ENCODE measurements around the gene TINAGL1. TPM values are rescaled to one million over a fixed set of nuclear protein-coding genes. Genes with fewer than 3 reads are reported as not detected.

Gene TINAGL1
- total and polyA plus RNA-seq, 7 experiments from 2014 or later = not detected

DNA sequence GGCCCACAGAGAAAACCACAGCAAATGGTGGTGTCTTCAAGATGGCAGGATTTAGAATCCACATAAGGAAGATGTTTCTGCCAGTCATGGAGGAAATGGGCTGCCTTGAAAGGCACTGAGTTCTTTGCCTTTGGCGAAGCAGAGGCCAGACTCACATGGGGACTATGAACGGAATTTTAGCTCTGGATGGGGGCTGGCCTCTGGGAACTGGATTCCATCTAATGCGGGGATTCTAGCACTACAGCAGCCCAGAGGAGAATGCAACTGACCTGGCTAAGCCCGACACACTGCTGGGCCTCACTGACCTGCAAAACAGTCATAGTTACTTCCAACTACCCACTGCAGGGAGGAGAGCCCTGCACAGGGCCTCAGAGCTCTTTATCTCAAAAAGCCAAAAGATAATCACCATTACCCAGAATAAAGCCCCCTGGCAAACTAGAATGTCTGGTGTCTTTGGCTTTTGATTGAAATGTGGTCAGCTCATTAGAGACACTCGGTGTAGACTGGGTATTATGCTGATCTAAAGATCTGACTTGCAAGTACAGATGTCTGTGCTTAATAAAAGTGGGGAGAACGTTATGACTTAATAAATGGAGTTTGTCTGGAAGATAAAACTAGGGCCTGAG is 52.7 kb downstream of the TINAGL1 start:
- no peak overlapping the region for H3K4me3 ChIP-seq (ENCODE audit: low read length)
- Mint-ChIP-seq H3K36me3 (peaks cover 4 to 50% (median 10%) of the 10 kb centered on the region in 5 donors), H3K27ac (no peak overlapping the region), H3K27me3 (no peaks in the 10 kb centered on the region), H3K4me3 (no peak overlapping the region), H3K9me3 (no peaks in the 10 kb centered on the region), H3K4me1 (peaks cover 0 to 6% (median 0%) of the 10 kb centered on the region in 7 donors)
- H3K36me3 ChIP-seq (ENCODE audit: control insufficient read depth in 2 of 3, insufficient read depth in 3 of 3, low read length in 3 of 3) = peaks cover 0 to 69% (median 24%) of the 10 kb centered on the region in 3 experiments
- no peak overlapping the region for H3K27ac ChIP-seq (ENCODE audit: low read depth, low read length)
- ChIA-PET CTCF (no interaction called here), POLR2A (no interaction called here)
- no peaks in the 10 kb centered on the region for H3K4me1 ChIP-seq (ENCODE audit: control insufficient read depth in 2 of 2, insufficient read depth in 2 of 2, low read length in 2 of 2)
- intact Hi-C loops (cut with micrococcal nuclease) = no loop called here
- DNase-seq (no peak), ATAC-seq (no peak)
- no peaks in the 10 kb centered on the region for H3K27me3 ChIP-seq (ENCODE audit: control insufficient read depth in 2 of 2, insufficient read depth in 2 of 2, low read length in 2 of 2)
- H3K9me3 ChIP-seq (ENCODE audit: control insufficient read depth in 2 of 3, low read length in 3 of 3) = no peaks in the 10 kb centered on the region

DNA sequence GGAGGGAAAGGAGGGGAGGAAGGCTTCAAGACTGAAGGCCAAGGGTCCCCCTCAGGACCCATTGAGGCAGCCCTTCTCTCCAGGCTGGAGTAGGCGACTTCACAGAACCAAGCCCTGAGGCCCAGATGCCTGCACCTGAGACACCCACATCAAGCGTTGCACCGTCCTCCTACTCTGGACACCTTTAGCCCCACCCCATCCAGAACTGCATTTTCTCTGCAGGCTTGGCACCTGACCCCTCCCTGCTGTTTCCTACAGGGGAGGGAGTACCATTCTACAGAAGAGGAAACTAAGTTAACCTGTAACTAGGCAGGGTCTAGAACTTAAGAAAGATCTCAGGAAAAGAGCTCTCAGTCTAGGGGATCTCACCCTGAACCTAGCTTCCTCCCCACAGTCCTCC is 56.3 kb downstream of the TINAGL1 start:
- CTCF ChIA-PET = interaction anchor here (0.7 kb wide), 1 partner anchor 14 kb away, joined by 3 read pairs; no protein-coding TSS in a partner anchor

DNA sequence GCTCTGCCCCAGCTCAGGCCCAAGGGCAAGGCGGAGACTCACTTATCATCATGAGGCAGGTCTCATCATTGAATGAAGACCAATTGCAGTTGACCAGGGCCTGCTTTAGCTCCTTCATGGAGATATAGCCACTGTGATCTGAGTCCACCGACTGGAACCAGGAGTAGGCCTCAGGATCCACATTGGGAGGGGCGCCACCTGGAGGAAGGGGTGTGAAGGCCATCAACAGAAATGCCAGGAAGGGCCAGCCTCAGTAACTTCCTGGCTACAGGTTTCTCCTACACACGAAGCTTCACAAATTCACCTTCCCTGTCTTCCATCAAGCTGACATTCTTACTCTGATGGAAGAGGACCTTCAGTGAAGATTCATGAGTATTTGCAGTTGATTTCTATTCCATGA is 56.8 kb downstream of the TINAGL1 start:
- ChIA-PET CTCF (interaction anchor here (0.7 kb wide), 1 partner anchor 14 kb away, joined by 3 read pairs; no protein-coding TSS in a partner anchor), POLR2A (interaction anchor here (1.0 kb wide), 1 partner anchor 10 kb away, joined by 3 read pairs; no protein-coding TSS in a partner anchor)

More for the DNA sequence above, 56.3 kb downstream of the TINAGL1 start:
- POLR2A ChIA-PET = interaction anchor here (1.0 kb wide), 1 partner anchor 10 kb away, joined by 3 read pairs; no protein-coding TSS in a partner anchor
- Mint-ChIP-seq H3K27me3 (no peaks in the 10 kb centered on the region), H3K27ac (no peak overlapping the region), H3K4me3 (no peak overlapping the region), H3K4me1 (peaks cover 0 to 27% (median 6%) of the 10 kb centered on the region in 7 donors), H3K36me3 (peaks cover 4 to 47% (median 9%) of the 10 kb centered on the region in 5 donors), H3K9me3 (no peaks in the 10 kb centered on the region)
- ATAC-seq = no peak
- Histone ChIP-seq H3K27ac (ENCODE audit: low read depth, low read length) (no peak overlapping the region), H3K36me3 (ENCODE audit: control insufficient read depth in 2 of 3, insufficient read depth in 3 of 3, low read length in 3 of 3) (peaks cover 0 to 74% (median 24%) of the 10 kb centered on the region in 3 experiments), H3K4me3 (ENCODE audit: low read length) (no peak overlapping the region), H3K4me1 (ENCODE audit: control insufficient read depth in 2 of 2, insufficient read depth in 2 of 2, low read length in 2 of 2) (peaks cover 0 to 5% of the 10 kb centered on the region in 2 donors), H3K27me3 (ENCODE audit: control insufficient read depth in 2 of 2, insufficient read depth in 2 of 2, low read length in 2 of 2) (no peaks in the 10 kb centered on the region), H3K9me3 (ENCODE audit: control insufficient read depth in 2 of 3, low read length in 3 of 3) (no peaks in the 10 kb centered on the region)
- intact Hi-C loops (cut with micrococcal nuclease) = no loop called here
- DNase-seq = no peak

More for the DNA sequence above, 56.8 kb downstream of the TINAGL1 start:
- H3K27me3 Mint-ChIP-seq = no peaks in the 10 kb centered on the region
- intact Hi-C loops (cut with micrococcal nuclease) = no loop called here
- H3K27ac Mint-ChIP-seq = no peak overlapping the region
- peaks cover 4 to 44% (median 9%) of the 10 kb centered on the region in 5 donors for H3K36me3 Mint-ChIP-seq
- peaks cover 0 to 9% of the 10 kb centered on the region in 2 donors for H3K4me1 ChIP-seq (ENCODE audit: control insufficient read depth in 2 of 2, insufficient read depth in 2 of 2, low read length in 2 of 2)
- no peak overlapping the region for H3K4me3 Mint-ChIP-seq
- H3K4me3 ChIP-seq (ENCODE audit: low read length) = no peak overlapping the region
- H3K9me3 ChIP-seq (ENCODE audit: control insufficient read depth in 2 of 3, low read length in 3 of 3) = no peaks in the 10 kb centered on the region
- H3K9me3 Mint-ChIP-seq = no peaks in the 10 kb centered on the region
- H3K27ac ChIP-seq (ENCODE audit: low read depth, low read length) = no peak overlapping the region
- peaks cover 0 to 70% (median 24%) of the 10 kb centered on the region in 3 experiments for H3K36me3 ChIP-seq (ENCODE audit: control insufficient read depth in 2 of 3, insufficient read depth in 3 of 3, low read length in 3 of 3)
- H3K27me3 ChIP-seq (ENCODE audit: control insufficient read depth in 2 of 2, insufficient read depth in 2 of 2, low read length in 2 of 2) = no peaks in the 10 kb centered on the region
- DNase-seq (peak in 1 of 9 donors; percentile 40), ATAC-seq (no peak)
- H3K4me1 Mint-ChIP-seq = peaks cover 0 to 27% (median 9%) of the 10 kb centered on the region in 7 donors

Other genes with a start within 250 kb of the TINAGL1 start
- gene FABP3, start 203.4 kb upstream of the TINAGL1 start, total RNA-seq = under 1 TPM in 1 of 5 experiments, not detected in 4; 0.67 TPM
- not detected for gene FABP3, start 203.4 kb upstream of the TINAGL1 start, polyA plus RNA-seq
- 1 to 10 TPM in 1 of 5 experiments, under 1 TPM in 2, not detected in 2; 0.22 to 2.7 (median 0.34) TPM for gene SERINC2, start 163.3 kb upstream of the TINAGL1 start, total RNA-seq
- not detected for gene SERINC2, start 163.3 kb upstream of the TINAGL1 start, polyA plus RNA-seq
- not detected for gene HCRTR1, start 41.2 kb downstream of the TINAGL1 start, total RNA-seq
- gene HCRTR1, start 41.2 kb downstream of the TINAGL1 start, polyA plus RNA-seq = not detected
- gene PEF1, start 68.4 kb downstream of the TINAGL1 start, total RNA-seq = 10 to 100 TPM; 37.7 to 49.8 (median 40.8) TPM
- gene PEF1, start 68.4 kb downstream of the TINAGL1 start, polyA plus RNA-seq = 10 to 100 TPM; 74.7 to 87.7 TPM
- gene COL16A1, start 127.5 kb downstream of the TINAGL1 start, total RNA-seq = under 1 TPM in 1 of 5 experiments, not detected in 4; 0.37 TPM
- under 1 TPM in 1 of 2 donors, not detected in 1; 0.31 TPM for gene COL16A1, start 127.5 kb downstream of the TINAGL1 start, polyA plus RNA-seq
- 1 to 10 TPM in 1 of 5 experiments, under 1 TPM in 4; 0.11 to 4.3 (median 0.43) TPM for gene ADGRB2, start 187.8 kb downstream of the TINAGL1 start, total RNA-seq
- gene ADGRB2, start 187.8 kb downstream of the TINAGL1 start, polyA plus RNA-seq = not detected
- under 1 TPM in 2 of 5 experiments, not detected in 3; 0.21 to 0.38 TPM for gene SPOCD1, start 239.5 kb downstream of the TINAGL1 start, total RNA-seq
- not detected for gene SPOCD1, start 239.5 kb downstream of the TINAGL1 start, polyA plus RNA-seq